ENCODE measurements around the gene AVPI1. TPM values are rescaled to one million over a fixed set of nuclear protein-coding genes. Genes with fewer than 3 reads are reported as not detected.
A peak's percentile ranks its signal among the peaks of the same experiment; 100 is the strongest.

AVPI1 gene
- total RNA-seq = 10 to 100 TPM in 1 of 2 donors, 1 to 10 TPM in 1; 9.5 to 25.6 TPM

- Histone ChIP-seq H3K36me3 (no peaks in the 10 kb centered on the region), H3K27ac (peak within 1 kb of the TSS; percentile 90 to 94), H3K4me1 (ENCODE audit: control insufficient read depth in 1 of 2, low read depth in 2 of 2) (peaks cover 49 to 60% of the 10 kb centered on the region in 2 donors), H3K9me3 (no peaks in the 10 kb centered on the region), H3K4me3 (peak within 1 kb of the TSS; percentile 82), H3K27me3 (replicated peaks; ENCODE audit: insufficient read depth) (no peaks in the 10 kb centered on the region)
- ATAC-seq (ENCODE audit: insufficient number of reproducible peaks, low FRiP score, low read depth) (peak; percentile 77), DNase-seq (ENCODE audit: low spot score) (peak; percentile 86)
- TF ChIP-seq CTCF (IDR thresholded peaks at IDR 0.05) = no peak
Observed at GRCh38 chr10:97686962-97687784, at the start of gene AVPI1. AVPI1 (minus strand) TSS chr10:97687241; CDS start chr10:97679905, 7,336 bp downstream.

- no peaks in the 10 kb centered on the region for H3K27me3 ChIP-seq (replicated peaks; ENCODE audit: insufficient read depth)
- H3K9me3 ChIP-seq = no peaks in the 10 kb centered on the region
- DNase-seq (ENCODE audit: low spot score) (no peak), ATAC-seq (ENCODE audit: insufficient number of reproducible peaks, low FRiP score, low read depth) (no peak)
- H3K36me3 ChIP-seq = no peaks in the 10 kb centered on the region
- H3K4me1 ChIP-seq (ENCODE audit: control insufficient read depth in 1 of 2, low read depth in 2 of 2) = peaks cover 9 to 26% of the 10 kb centered on the region in 2 donors
- H3K27ac ChIP-seq = peak overlapping the region; percentile 87 to 95
- peak overlapping the region; percentile 85 for H3K4me3 ChIP-seq
- no peak for TF ChIP-seq CTCF (IDR thresholded peaks at IDR 0.05)
Observed at GRCh38 chr10:97736403-97736901, 49.4 kb upstream of the AVPI1 start.

DNA sequence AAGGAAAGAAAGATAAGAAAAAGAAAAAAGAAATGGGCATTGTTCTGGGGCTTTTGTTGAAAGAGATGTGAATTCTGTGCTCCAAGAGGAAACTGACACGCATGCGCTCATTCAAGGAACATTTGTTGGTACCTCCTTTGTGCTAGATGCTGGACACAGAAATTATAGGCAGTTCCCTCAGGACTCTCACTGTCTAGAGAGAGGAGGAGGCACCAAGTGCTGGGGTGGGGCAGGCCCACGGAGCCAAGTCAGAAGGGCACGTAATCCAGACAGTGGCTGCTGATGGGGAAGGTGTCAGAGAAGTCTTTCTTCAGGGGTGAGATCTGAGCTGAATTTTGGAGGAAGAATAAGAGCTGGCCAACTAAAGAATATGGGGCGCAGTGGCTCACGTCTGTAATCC, 47.0 kb upstream of the AVPI1 start:
- Histone ChIP-seq H3K4me3 (no peak overlapping the region), H3K4me1 (ENCODE audit: control insufficient read depth in 1 of 2, low read depth in 2 of 2) (peaks cover 12 to 24% of the 10 kb centered on the region in 2 donors), H3K36me3 (no peaks in the 10 kb centered on the region), H3K9me3 (no peaks in the 10 kb centered on the region), H3K27me3 (replicated peaks; ENCODE audit: insufficient read depth) (no peaks in the 10 kb centered on the region), H3K27ac (no peak overlapping the region)
- TF ChIP-seq CTCF (IDR thresholded peaks at IDR 0.05) = no peak
- ATAC-seq (ENCODE audit: insufficient number of reproducible peaks, low FRiP score, low read depth) (no peak), DNase-seq (ENCODE audit: low spot score) (no peak)

DNA sequence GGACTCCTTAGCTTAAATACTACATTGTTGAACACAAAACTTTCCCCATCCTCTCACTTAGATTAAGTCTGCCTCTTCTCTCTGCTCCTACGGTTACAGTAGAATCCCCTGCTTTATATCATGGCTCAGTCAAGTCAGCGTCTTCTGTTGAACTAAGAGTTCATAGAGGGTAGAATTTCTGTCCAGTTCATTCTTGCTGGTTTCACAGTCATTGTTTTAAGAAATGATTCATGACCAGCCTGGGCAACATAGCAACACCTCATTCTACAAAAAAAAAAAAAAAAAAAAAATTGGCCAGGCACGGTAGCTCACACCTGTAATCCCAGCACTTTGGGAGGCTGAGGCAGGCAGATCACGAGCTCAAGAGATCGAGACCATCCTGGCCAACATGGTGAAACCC, 46.2 kb upstream of the AVPI1 start:
- DNase-seq (ENCODE audit: low spot score) (no peak), ATAC-seq (ENCODE audit: insufficient number of reproducible peaks, low FRiP score, low read depth) (no peak)
- no peaks in the 10 kb centered on the region for H3K27me3 ChIP-seq (replicated peaks; ENCODE audit: insufficient read depth)
- no peak overlapping the region for H3K27ac ChIP-seq
- H3K36me3 ChIP-seq = no peaks in the 10 kb centered on the region
- peaks cover 7 to 16% of the 10 kb centered on the region in 2 donors for H3K4me1 ChIP-seq (ENCODE audit: control insufficient read depth in 1 of 2, low read depth in 2 of 2)
- no peaks in the 10 kb centered on the region for H3K9me3 ChIP-seq
- no peak for TF ChIP-seq CTCF (IDR thresholded peaks at IDR 0.05)
- no peak overlapping the region for H3K4me3 ChIP-seq

DNA sequence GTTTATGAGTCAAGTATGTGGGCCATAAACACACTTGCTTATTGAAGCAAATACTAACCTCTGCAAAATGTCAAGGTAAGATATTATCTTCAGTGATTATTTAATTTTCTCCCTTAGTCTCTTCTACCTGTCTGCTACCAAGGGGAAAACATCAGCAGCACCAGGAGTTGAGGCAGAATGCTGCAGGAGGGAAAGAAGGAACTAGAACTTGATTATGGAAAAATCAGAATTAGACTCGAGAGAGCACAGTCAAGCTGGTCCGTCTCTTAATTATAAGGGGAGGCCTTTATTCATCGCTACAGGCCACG, 45.0 kb upstream of the AVPI1 start:
- Histone ChIP-seq H3K4me1 (ENCODE audit: control insufficient read depth in 1 of 2, low read depth in 2 of 2) (peaks cover 3 to 18% of the 10 kb centered on the region in 2 donors), H3K4me3 (no peak overlapping the region)
- no peak for DNase-seq (ENCODE audit: low spot score)

More for the DNA sequence above, 45.0 kb upstream of the AVPI1 start:
- no peak for TF ChIP-seq CTCF (IDR thresholded peaks at IDR 0.05)
- no peak overlapping the region for H3K27ac ChIP-seq
- H3K36me3 ChIP-seq = no peaks in the 10 kb centered on the region
- no peak for ATAC-seq (ENCODE audit: insufficient number of reproducible peaks, low FRiP score, low read depth)
- no peaks in the 10 kb centered on the region for H3K9me3 ChIP-seq
- H3K27me3 ChIP-seq (replicated peaks; ENCODE audit: insufficient read depth) = no peaks in the 10 kb centered on the region

All from thoracic aorta (tissue), 2 donors.